ENCODE measurements around the gene MAP3K12. TPM values are rescaled to one million over a fixed set of nuclear protein-coding genes. Genes with fewer than 3 reads are reported as not detected.

Gene MAP3K12
- total and polyA plus RNA-seq, 12 donors, result 2.9 to 19.4 (median 4.8) TPM

DNA sequence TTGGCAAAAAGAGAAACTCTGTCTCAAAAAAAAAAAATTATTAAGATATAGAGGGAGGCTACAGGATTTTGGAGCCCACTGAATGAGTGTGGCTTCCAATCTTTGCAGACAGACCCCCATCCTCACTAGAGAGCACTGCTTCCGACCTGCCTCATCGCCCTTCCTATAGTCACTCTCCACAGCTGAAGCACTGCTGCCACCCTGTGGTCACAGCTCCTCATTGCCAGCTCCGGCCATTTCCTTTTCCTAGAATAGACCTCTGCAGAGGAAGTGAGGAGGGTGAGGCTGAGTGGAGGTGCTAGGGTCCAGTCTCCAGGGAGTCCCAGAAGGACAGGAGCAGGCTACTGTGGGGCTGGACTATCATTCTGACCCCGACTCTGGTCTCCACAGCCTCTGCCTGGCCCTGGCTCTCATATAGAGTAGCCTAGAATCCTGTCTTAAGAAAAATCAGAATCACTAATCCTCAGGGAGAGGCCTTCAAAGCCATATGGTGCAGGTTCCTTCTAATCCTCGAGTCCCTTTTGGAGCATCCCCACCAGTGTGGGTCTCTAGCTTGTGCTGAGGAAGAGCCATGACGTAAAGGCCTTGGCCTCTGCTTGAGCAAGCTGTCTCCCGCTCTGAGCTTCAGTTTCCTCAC, 9.4 kb upstream of the MAP3K12 start:
- 28 to 29% methylated on average over 7 of the region's 7 CpGs for whole genome bisulfite sequencing, 2 donors
- Histone ChIP-seq H3K27me3 (no peaks in the 10 kb centered on the region), H3K36me3 (peaks cover 0 to 90% (median 33%) of the 10 kb centered on the region in 9 donors), H3K4me3 (no peak overlapping the region), H3K9me3 (no peaks in the 10 kb centered on the region), H3K27ac (peak overlapping the region in 9 of 10 donors; percentile 17 to 74 (median 44)), H3K4me1 (peaks cover 0 to 14% (median 10%) of the 10 kb centered on the region in 9 donors)
- TF ChIP-seq, protein P1, sequence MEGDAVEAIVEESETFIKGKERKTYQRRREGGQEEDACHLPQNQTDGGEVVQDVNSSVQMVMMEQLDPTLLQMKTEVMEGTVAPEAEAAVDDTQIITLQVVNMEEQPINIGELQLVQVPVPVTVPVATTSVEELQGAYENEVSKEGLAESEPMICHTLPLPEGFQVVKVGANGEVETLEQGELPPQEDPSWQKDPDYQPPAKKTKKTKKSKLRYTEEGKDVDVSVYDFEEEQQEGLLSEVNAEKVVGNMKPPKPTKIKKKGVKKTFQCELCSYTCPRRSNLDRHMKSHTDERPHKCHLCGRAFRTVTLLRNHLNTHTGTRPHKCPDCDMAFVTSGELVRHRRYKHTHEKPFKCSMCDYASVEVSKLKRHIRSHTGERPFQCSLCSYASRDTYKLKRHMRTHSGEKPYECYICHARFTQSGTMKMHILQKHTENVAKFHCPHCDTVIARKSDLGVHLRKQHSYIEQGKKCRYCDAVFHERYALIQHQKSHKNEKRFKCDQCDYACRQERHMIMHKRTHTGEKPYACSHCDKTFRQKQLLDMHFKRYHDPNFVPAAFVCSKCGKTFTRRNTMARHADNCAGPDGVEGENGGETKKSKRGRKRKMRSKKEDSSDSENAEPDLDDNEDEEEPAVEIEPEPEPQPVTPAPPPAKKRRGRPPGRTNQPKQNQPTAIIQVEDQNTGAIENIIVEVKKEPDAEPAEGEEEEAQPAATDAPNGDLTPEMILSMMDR (IDR thresholded peaks at IDR 0.05), result peak; percentile 86 to 96 (median 93)
- DNase-seq, result peak; percentile 86 to 88
- intact Hi-C loops (cut with DNase I), result loop anchor here (1.0 to 10.0 kb wide), 10 partner anchors 54 to 186 kb away; partner anchors contain the start of genes AAAS (in 2 of the 10), AMHR2 (in 2 of the 10), PCBP2 (in 2 of the 10) and PRR13 (in 1 of the 10)
- peak; percentile 77 to 91 (median 89) for ATAC-seq

DNA sequence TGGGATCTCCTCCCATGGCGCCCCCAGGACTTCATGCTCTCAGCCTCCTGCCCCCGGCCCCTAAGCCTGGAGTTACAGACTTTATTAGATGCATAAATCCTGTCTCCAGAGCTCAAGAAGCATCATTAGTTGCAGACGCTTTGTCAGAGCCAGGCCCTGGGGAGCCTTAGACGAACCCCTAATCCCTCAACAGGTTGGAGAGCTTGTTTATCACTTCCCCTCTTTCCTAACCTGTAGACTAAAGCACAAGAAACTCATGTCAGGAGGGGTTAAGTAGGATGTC, 8.3 kb upstream of the MAP3K12 start:
- ATAC-seq, result no peak
- WGBS, 2 donors, result 87 to 93% methylated on average over 4 of the region's 4 CpGs
- intact Hi-C loops (cut with DNase I), result loop anchor here in 7 of 10 donors (5.0 to 10.0 kb wide), 8 partner anchors 53 to 185 kb away; partner anchors contain the start of genes AAAS (in 2 of the 7), AMHR2 (in 2 of the 7), PCBP2 (in 2 of the 7) and PRR13 (in 1 of the 7)
- Histone ChIP-seq H3K36me3 (peaks cover 0 to 84% (median 23%) of the 10 kb centered on the region in 9 donors), H3K4me1 (peaks cover 5 to 25% (median 17%) of the 10 kb centered on the region in 9 donors), H3K4me3 (no peak overlapping the region), H3K9me3 (no peaks in the 10 kb centered on the region), H3K27me3 (no peaks in the 10 kb centered on the region), H3K27ac (no peak overlapping the region)
- TF ChIP-seq, protein P1 (IDR thresholded peaks at IDR 0.05), result no peak
- no peak for DNase-seq

DNA sequence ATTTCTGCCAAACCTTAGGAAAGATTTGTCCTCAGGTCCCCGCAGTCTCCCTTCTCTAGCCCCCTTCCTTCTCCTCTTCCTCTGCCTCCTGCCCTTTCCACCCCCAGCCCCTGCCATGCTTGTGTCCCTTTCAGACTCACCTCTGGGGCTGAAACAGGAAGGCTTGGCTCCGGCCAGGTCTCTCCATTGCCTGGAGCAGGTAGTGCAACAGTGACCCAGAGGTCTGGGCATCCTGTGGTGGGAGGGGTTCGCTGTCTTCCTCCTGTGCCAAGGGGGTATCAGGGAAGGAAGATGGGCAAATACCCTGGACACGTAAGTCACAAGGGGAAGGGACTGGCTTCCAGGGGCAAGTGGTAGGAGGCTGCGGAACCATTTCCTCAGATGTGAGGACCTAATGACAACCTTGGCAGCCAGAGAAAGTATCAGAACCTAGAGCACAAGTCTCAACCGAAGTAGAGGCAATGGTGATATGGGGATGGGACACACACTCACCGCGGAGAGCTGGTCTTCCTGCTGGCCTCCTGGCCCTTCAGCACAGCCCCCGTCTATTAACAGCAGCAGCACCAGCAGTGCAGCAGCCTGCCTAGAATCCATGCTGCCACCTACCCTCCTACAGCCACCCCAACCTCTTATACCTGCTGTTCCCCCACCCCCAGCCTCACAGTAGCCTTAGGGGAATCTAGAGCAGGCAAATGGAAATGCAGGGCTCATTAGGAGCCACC, 7.8 kb upstream of the MAP3K12 start, which contains the start of gene NPFF:
Gene NPFF, minus strand, starts transcription at position 604 of the 722 bp plus-strand sequence. Its CDS starts 10 bp downstream, at position 594.
- Histone ChIP-seq H3K36me3 (peaks cover 0 to 79% (median 18%) of the 10 kb centered on the region in 9 donors), H3K27ac (peak within 1 kb of the TSS in 3 of 10 donors; percentile 44 to 74 (median 59)), H3K9me3 (no peaks in the 10 kb centered on the region), H3K4me3 (no peak within 1 kb of the TSS), H3K27me3 (no peaks in the 10 kb centered on the region), H3K4me1 (peaks cover 10 to 30% (median 22%) of the 10 kb centered on the region in 9 donors)
- TF ChIP-seq, protein P1 (IDR thresholded peaks at IDR 0.05), result no peak
- intact Hi-C loops (cut with DNase I), result loop anchor here in 7 of 10 donors (5.0 to 10.0 kb wide), 8 partner anchors 52 to 185 kb away; partner anchors contain the start of genes AAAS (in 2 of the 7), AMHR2 (in 2 of the 7), PCBP2 (in 2 of the 7) and PRR13 (in 1 of the 7)
- WGBS, 2 donors, result 88% methylated on average over 9 of the region's 9 CpGs
- ATAC-seq (no peak), DNase-seq (no peak)

DNA sequence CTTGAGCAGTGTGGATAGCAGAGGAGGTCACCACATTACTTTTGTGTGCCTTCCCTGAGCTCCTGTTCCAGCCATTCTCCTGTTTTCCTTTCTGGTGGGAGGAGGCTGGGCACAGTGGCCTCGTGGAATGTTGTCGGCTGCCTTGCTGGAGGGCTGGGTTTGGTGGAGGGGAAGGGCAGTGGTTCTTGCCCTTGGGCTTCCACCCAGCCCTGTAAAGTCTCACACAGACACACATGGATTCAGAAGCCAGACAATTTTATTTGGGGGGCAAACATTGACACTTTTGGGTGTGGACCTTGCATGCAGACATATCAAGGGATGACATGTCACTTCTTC, 7.2 kb upstream of the MAP3K12 start:
- TF ChIP-seq, protein P1 (IDR thresholded peaks at IDR 0.05), result no peak
- intact Hi-C loops (cut with DNase I), result loop anchor here in 7 of 10 donors (5.0 to 10.0 kb wide), 8 partner anchors 52 to 184 kb away; partner anchors contain the start of genes AAAS (in 2 of the 7), AMHR2 (in 2 of the 7), PCBP2 (in 2 of the 7) and PRR13 (in 1 of the 7)
- H3K27ac ChIP-seq, result no peak overlapping the region
- no peak for ATAC-seq
- no peak overlapping the region for H3K4me3 ChIP-seq
- H3K36me3 ChIP-seq, result peaks cover 0 to 73% (median 15%) of the 10 kb centered on the region in 9 donors
- WGBS, 2 donors, result 28 to 32% methylated on average over 2 of the region's 2 CpGs
- H3K9me3 ChIP-seq, result no peaks in the 10 kb centered on the region
- no peaks in the 10 kb centered on the region for H3K27me3 ChIP-seq
- no peak for DNase-seq
- H3K4me1 ChIP-seq, result peaks cover 15 to 36% (median 28%) of the 10 kb centered on the region in 9 donors

Data from heart right ventricle (tissue), 16 donors.